SK-N-MC (cell line): ENCODE data around the gene PTPRC.

ENCODE experiments used
- DNase-seq: peaks from one replicate; pipeline ENCODE4 v3.0.0-alpha.2; 2011; ENCODE audit warnings: low read depth, low spot score
- H3K27ac ChIP-seq: fragments of 200-600 bp; sonication (generic); 2 replicates; pipeline ENCODE4 v1.5.1; 2016; ENCODE audit warnings: mixed run types
- H3K36me3 ChIP-seq: fragments of 200-600 bp; sonication (generic); 2 replicates; pipeline ENCODE4 v1.6.1; 2017; ENCODE audit warnings: antibody characterized with exemption, low read length, mixed read lengths; ENCODE audit not compliant: insufficient read depth
- H3K4me3 ChIP-seq: fragments of 200-600 bp; sonication (generic); 2 replicates; pipeline ENCODE4 v1.5.1; 2016
- H3K9ac ChIP-seq: fragments of 200-600 bp; sonication (generic); 2 replicates; pipeline ENCODE4 v1.8.0; 2017; ENCODE audit warnings: mixed run types, mixed read lengths; ENCODE audit not compliant: insufficient read length
- H3K9me3 ChIP-seq: fragments of 200-600 bp; sonication (generic); 2 replicates; pipeline ENCODE4 v1.6.1; 2017; ENCODE audit warnings: low read depth, mild to moderate bottlenecking, antibody characterized with exemption, low read length, moderate library complexity, mixed read lengths
- EZH2 ChIP-seq: fragments of 200-600 bp; sonication (generic); IDR thresholded peaks from one replicate; pipeline ENCODE4 v1.6.1; 2017; ENCODE audit warnings: antibody characterized with exemption
- FOXP2 ChIP-seq: optimal IDR thresholded peaks from 2 replicates; pipeline ENCODE3; 2011; ENCODE audit warnings: mild to moderate bottlenecking, moderate library complexity; ENCODE audit not compliant: insufficient read depth; ENCODE audit errors: extremely low read length, control extremely low read depth
- POLR2AphosphoS5 ChIP-seq: IDR thresholded peaks from 2 replicates; pipeline ENCODE4 v1.6.1; 2012; ENCODE audit warnings: mild to moderate bottlenecking, low read depth, low read length, borderline replicate concordance

Gene PTPRC

DNA sequence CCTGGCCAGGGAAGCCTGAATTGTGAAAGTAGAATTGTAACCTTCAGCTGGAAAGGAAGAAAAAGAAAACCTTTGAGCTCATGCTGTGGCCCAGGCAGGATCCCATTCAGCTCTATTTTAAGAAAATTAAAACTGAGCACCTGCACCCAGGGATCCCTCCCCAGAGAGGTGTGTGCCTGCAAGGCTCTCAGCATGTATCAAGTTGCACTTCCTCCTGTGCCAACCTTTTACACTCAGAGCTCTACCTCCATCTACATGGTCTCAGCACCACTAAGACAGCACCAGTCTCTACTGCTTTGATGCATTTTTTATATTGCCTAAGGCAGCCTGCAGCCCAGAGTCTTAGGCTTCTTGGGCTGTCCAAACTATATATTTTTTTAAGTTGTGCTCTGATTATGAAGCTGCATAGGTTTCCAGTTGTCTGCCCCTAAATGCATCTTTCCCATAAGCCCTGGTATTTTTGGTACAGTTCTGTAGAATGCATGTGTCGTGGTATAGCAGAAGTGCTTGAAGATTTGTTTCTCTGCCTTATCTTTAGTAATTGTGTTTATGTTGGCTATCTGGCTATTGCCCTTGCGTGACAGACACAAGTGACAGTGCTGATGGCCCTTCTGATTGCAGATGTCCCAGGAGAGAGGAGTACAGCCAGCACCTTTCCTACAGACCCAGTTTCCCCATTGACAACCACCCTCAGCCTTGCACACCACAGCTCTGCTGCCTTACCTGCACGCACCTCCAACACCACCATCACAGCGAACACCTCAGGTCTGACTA, 63.1 kb downstream of the PTPRC start:
- Histone ChIP-seq H3K36me3 (no peaks in the 10 kb centered on the region), H3K4me3 (no peak overlapping the region), H3K27ac (no peak overlapping the region), H3K9me3 (no peaks in the 10 kb centered on the region), H3K9ac (no peak overlapping the region)
- no peak for TF ChIP-seq EZH2
- no peak for TF ChIP-seq POLR2AphosphoS5
- TF ChIP-seq FOXP2, result no peak
- no peak for DNase-seq

DNA sequence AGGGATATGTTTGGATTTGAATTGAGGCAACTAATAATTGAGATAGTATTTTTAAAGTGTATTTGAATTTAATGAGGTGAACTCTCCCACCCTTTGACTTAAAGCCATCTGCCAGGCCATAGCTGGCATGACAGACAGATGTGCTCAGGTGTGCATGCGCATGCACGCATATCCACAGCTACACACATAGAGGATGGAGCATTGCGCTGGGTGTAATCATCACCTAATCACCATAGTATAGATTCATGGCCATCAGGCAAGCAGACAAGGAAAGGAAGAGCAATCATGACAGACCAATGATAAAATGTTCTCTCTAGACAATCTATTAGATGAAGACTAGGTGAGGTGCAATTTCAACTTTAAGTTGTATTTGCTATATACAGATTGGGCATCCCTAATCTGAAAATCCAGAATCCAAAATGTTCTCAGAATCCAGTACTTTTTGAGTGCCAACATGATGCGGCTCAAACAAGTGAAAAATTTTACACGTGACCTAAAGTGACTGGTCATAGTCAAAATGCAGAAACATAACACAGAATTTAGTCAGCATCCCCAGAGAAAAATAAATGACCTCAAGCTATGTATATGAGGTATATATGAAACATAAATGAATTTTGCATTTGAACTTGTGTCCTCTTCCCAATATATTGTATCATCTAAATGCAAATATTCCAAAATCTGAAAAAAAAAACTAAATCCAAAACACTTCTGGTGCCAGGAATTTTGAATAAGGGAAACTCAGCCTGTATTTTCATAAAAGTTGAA, 70.1 kb downstream of the PTPRC start:
- Histone ChIP-seq H3K9me3 (no peaks in the 10 kb centered on the region), H3K27ac (no peak overlapping the region), H3K4me3 (no peak overlapping the region), H3K36me3 (no peaks in the 10 kb centered on the region), H3K9ac (no peak overlapping the region)
- TF ChIP-seq FOXP2 (no peak), EZH2 (no peak), POLR2AphosphoS5 (no peak)
- DNase-seq, result no peak

DNA sequence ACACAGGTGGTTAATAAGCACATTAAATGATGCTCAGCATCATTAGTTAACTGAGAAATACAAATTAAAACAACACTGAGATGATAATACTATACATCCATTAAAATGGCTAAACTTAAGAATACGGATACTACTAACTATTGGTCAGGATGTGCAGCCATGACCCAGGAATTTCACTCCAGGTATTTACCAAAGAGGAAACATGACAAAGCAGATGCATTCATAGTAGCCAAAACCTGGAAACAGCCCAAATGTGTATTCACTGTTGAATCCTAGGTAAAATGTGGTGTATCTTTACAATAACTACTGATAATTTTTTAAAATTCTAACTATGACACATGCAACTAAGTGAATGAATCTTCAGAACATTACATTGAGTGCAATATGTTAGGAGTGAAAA, 73.0 kb downstream of the PTPRC start:
- H3K36me3 ChIP-seq, result no peaks in the 10 kb centered on the region
- TF ChIP-seq EZH2, result no peak
- TF ChIP-seq FOXP2, result no peak
- no peak for TF ChIP-seq POLR2AphosphoS5
- no peak for DNase-seq

DNA sequence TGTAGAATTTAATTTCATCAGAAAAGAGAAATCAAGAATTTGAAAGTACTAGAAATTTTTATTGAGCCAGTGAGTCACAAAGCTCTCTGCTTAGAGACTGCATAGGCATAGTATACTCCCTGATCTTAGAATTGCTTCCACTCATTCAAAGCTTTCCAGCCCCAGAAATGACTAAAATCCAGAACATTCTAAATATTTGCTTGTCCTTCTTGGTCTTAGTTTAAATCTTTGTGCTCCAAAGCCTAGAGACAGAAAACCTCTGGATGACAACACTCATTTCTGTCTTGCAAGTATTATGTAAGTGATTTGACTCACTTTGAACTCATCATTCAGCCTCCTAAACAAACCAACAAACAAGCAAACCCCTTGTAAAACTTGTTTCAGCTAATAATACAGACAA, 74.2 kb downstream of the PTPRC start:
- no peak for DNase-seq
- no peak for TF ChIP-seq FOXP2
- no peak for TF ChIP-seq EZH2
- TF ChIP-seq POLR2AphosphoS5, result no peak
- H3K9me3 ChIP-seq, result no peaks in the 10 kb centered on the region
- H3K9ac ChIP-seq, result peak overlapping the region; percentile 7
- peak overlapping the region; percentile 14; the same call in 1 of the 2 replicates for H3K27ac ChIP-seq
- no peaks in the 10 kb centered on the region for H3K36me3 ChIP-seq
- no peak overlapping the region for H3K4me3 ChIP-seq

More for the DNA sequence above, 73.0 kb downstream of the PTPRC start:
- H3K9me3 ChIP-seq, result no peaks in the 10 kb centered on the region
- H3K27ac ChIP-seq, result no peak overlapping the region
- H3K4me3 ChIP-seq, result no peak overlapping the region
- H3K9ac ChIP-seq, result no peak overlapping the region

DNA sequence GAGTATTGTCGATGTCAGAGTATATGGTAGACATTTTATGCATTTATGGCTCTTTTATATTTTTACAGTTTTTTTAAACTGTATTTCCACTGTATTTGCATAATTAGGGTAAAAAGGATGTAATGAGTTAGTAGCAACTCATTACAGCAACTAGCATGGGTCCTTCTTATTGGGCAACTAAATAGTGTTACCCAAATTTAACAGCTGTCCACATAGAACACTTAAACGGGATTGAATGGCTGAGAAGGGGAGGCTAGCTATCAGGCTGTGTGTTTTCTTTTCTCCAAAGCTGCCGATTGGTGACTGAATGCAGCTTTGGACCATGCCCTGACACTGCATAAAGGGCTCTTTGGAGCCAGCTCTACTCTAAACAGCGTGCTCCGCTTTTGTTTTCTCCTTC, 75.4 kb downstream of the PTPRC start:
- Histone ChIP-seq H3K4me3 (no peak overlapping the region), H3K27ac (no peak overlapping the region)

DNA sequence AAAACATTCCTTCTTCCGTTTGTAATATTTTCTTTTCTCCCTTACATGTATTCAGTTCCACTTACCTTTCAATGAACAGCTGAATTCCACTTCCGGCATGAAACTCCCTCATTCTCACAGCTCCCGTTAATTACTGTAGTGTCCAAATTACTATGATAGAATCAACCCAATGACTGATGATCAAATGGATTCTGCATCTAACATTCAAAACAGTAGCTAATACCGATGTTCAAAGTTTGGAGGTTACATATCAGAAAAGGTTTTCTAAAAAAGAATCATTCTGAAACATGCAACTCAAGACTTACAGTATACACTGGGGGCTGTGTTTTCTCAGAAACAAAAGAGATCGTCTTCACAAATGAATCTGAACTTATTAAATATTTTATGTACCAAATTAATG, 77.2 kb downstream of the PTPRC start:
- no peak for DNase-seq
- H3K9ac ChIP-seq, result no peak overlapping the region
- no peak overlapping the region for H3K27ac ChIP-seq
- no peaks in the 10 kb centered on the region for H3K36me3 ChIP-seq
- TF ChIP-seq EZH2 (no peak), POLR2AphosphoS5 (no peak), FOXP2 (no peak)
- no peaks in the 10 kb centered on the region for H3K9me3 ChIP-seq
- no peak overlapping the region for H3K4me3 ChIP-seq

More for the DNA sequence above, 75.4 kb downstream of the PTPRC start:
- no peak for DNase-seq
- Histone ChIP-seq H3K36me3 (no peaks in the 10 kb centered on the region), H3K9ac (no peak overlapping the region), H3K9me3 (no peaks in the 10 kb centered on the region)
- no peak for TF ChIP-seq POLR2AphosphoS5
- TF ChIP-seq FOXP2, result no peak
- no peak for TF ChIP-seq EZH2

DNA sequence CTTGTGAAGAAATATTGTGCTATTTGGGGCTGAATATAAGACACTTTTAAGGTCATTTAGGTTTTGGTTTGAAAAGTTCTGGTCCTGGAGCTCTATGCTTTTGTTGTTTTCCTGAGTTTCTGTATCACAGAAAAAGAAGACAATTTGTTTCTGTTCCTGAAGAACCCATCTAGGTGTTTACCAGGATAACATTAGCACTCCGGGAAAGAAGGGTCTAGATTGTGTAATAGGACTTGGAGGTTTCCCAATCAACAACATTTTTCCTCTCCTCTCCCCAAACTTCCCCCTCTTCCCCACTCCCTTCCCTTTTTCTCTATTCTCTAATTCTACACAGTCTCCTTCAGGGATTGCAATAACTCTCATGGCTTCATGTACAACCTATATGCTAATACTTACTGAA, 78.7 kb downstream of the PTPRC start:
- TF ChIP-seq FOXP2 (no peak), POLR2AphosphoS5 (no peak), EZH2 (no peak)
- H3K27ac ChIP-seq, result no peak overlapping the region
- H3K4me3 ChIP-seq, result no peak overlapping the region
- no peaks in the 10 kb centered on the region for H3K9me3 ChIP-seq
- no peak overlapping the region for H3K9ac ChIP-seq
- no peak for DNase-seq
- H3K36me3 ChIP-seq, result no peaks in the 10 kb centered on the region

DNA sequence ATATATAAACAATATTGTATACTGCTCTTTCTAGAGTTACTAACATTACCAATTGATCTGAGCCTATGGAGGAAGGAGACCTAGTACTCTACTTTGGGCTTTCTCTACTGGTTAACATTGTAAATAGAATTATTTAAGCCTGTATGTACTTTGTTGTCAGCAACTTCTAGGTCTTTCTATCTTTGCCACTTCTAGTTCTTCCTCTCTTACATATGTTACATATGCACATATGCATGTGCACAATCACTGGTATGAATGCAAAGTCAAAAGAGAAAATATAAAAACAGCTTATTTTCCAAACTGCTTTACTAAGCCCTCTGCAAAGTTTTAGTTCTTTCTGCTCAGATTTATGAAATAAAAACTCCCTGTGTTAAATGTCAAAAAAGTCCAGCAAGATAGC, 84.3 kb downstream of the PTPRC start:
- no peak for DNase-seq
- no peak overlapping the region for H3K9ac ChIP-seq
- H3K4me3 ChIP-seq, result no peak overlapping the region
- H3K36me3 ChIP-seq, result no peaks in the 10 kb centered on the region
- H3K9me3 ChIP-seq, result no peaks in the 10 kb centered on the region
- no peak for TF ChIP-seq FOXP2
- TF ChIP-seq POLR2AphosphoS5, result no peak
- no peak for TF ChIP-seq EZH2
- no peak overlapping the region for H3K27ac ChIP-seq
